Measurements from ENCODE around the gene LMCD1.

- TF ChIP-seq CHD2 (IDR thresholded peaks at IDR 0.05; ENCODE audit: low read length, partially characterized antibody) (no peak), CTCF (IDR thresholded peaks at IDR 0.05) (no peak), TAF1 (IDR thresholded peaks at IDR 0.05; ENCODE audit: borderline replicate concordance, low read depth, low read length) (no peak), SIN3A (IDR thresholded peaks at IDR 0.05; ENCODE audit: borderline replicate concordance, low read depth, low read length) (no peak), EP300 (IDR thresholded peaks at IDR 0.05; ENCODE audit: borderline replicate concordance in 1 of 2, low read depth in 1 of 2, low read length in 1 of 2) (no peak), ZBTB33 (IDR thresholded peaks at IDR 0.05; ENCODE audit: borderline replicate concordance, low read depth) (no peak)
Observed at GRCh38 chr3:8473990-8474389, 27.6 kb upstream of the LMCD1 start.
